Skeletal muscle cell (primary cell): Measurements from ENCODE around the gene GNAL.
"Not testable (repeated sequence)": the region's sequence is repeated elsewhere in the genome, so short reads cannot be mapped to it uniquely, and the experiment has no call there.

Source experiments
- DNase-seq: peaks from one replicate; pipeline ENCODE4 v3.0.0-alpha.2; 2010; ENCODE audit warnings: low read depth
- H3K4me3 ChIP-seq: 2 replicates; pipeline ENCODE4 v1.5.1; 2011; ENCODE audit warnings: low read depth, mild to moderate bottlenecking, control low read depth, low read length, moderate library complexity

GNAL gene

DNA sequence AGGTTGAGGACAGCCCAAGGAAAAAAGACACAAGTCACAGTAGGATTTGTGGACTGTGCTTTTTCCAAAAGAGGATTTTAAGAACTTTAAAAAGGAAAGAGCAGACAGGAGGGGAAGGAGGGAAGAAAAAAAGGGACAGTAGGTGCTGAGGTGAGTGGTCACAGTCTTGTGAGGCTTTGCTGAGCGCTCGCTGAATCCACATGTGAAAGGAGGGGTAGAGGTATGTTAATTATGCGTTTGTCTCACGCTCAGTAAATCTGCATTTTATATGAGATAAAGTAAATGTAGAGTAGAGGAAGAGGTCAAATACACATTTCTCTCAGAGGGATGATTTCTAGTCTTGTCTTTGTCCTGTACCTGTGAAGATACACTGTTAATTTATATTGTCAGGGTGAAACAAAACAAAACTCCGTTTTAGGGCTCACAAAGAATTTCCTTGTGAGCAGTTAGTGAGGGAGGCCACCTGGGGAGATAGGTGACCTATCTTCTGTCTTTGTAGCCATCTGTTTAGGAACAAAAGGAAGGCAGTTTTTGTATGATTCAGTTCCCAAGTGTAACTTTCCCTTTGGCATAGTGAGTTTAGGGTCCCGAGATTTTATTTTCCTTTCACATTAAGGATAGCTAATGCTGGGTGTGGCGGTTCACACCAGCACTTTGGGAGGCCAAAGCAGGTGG, 25.3 kb downstream of the GNAL start:
- no peak for DNase-seq

GRCh38 chr18:11716767-11717315, 27.8 kb downstream of the GNAL start:
- not testable (repeated sequence) for H3K4me3 ChIP-seq, DNase-seq

More for the DNA sequence above, 25.3 kb downstream of the GNAL start:
- H3K4me3 ChIP-seq: no peak overlapping the region

DNA sequence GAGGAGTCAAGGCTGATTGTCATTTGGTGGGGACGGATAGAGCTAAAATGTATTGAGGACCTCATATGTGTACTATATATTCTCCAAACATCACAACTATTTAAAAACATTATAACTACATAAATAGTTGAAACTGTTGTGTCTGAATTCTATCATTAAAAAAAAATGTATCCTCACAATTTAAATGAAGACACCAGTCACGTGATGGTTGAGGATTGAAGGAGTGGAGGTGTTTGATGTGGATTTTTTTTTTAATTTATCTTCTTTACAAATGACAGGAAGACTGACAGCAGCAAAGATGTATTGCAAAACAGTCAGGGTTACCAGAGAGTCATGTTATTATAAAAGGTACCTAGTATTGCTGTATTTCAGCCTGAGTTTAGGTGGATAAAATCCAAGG, 30.0 kb downstream of the GNAL start:
- no peak overlapping the region for H3K4me3 ChIP-seq

GRCh38 chr18:11719621-11720020, 30.6 kb downstream of the GNAL start:
- no peak for DNase-seq
- H3K4me3 ChIP-seq: no peak overlapping the region

More for the DNA sequence above, 30.0 kb downstream of the GNAL start:
- DNase-seq: no peak

DNA sequence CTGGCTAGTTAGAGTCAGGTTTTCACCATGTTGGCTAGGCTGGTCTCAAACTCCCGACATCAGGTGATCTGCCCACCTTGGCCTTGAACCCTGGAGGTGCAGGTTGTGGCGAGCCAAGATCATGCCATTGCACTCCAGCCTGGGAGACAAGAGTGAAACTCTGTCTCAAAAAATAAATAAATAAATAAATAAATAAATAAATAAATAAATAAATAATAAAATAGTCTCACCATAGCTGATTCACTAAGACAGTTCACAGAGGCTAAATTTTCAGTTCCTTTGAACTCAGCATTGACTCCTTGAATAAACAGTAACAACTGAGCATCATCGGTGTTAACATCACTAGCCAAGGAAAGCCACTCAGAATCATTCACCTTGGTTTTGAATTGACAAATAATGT, 32.7 kb downstream of the GNAL start:
- H3K4me3 ChIP-seq: no peak overlapping the region
- no peak for DNase-seq

DNA sequence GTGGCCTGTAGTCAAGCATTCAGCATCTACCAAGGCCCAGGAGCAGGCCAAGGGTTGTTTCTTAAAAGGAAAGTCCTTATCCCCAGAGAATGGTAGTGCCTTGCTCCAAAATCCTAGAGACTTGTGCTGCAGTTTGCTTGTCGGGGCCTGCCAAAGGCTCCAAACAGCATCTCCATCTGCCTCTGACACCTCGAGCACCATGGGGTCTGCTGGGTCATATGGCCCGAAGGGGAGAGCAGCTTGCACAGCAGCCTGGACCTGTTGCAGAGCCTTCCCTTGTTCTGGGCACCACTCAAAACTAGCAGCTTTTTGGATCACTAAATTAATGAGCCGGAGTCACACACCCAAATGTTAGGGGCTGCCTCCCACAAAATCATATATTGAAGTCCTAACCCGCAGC, 35.7 kb downstream of the GNAL start:
- no peak for DNase-seq

DNA sequence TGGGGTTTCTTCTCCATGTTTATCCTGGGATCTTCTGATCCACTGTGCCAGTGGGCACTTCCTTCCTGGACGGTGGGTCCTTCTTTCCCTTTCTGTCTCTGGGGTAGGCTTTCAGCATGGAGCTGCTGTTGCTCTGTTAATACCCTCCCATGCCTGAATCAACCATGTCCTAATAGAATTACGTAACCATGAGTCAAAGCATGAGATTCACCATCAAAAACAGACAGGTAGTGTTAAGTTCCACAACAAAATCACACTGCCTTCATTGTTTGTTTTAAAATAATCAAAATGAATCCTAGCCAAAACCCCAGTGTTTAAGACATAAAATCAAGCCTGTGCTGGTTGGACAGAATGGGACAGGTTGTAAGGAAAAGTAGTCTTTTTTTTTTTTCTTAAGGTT, 37.5 kb downstream of the GNAL start:
- no peak for DNase-seq
- H3K4me3 ChIP-seq: no peak overlapping the region

More for the DNA sequence above, 35.7 kb downstream of the GNAL start:
- H3K4me3 ChIP-seq: no peak overlapping the region

DNA sequence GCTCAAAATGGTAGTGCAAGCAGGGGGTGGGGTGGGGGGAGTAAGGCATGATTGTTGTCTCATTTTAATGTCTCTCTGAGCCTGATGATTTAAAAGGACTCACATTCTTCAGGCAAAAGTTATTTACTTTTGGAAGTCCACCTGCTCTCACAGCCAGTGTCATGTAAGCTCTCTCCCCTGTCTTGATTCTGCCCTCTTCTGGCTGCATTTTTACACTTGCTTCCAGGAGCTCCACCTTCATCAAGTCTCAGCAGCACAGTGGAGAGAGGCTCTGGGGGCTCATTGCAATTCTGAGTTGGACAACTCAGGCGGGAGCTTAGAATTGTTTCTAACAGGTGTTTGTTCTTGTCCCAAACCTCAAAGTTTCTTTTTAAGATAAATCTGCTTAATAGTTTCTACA, 39.2 kb downstream of the GNAL start:
- H3K4me3 ChIP-seq: no peak overlapping the region
- DNase-seq: no peak

GRCh38 chr18:11729556-11729955, 40.5 kb downstream of the GNAL start:
- H3K4me3 ChIP-seq: no peak overlapping the region
- no peak for DNase-seq

DNA sequence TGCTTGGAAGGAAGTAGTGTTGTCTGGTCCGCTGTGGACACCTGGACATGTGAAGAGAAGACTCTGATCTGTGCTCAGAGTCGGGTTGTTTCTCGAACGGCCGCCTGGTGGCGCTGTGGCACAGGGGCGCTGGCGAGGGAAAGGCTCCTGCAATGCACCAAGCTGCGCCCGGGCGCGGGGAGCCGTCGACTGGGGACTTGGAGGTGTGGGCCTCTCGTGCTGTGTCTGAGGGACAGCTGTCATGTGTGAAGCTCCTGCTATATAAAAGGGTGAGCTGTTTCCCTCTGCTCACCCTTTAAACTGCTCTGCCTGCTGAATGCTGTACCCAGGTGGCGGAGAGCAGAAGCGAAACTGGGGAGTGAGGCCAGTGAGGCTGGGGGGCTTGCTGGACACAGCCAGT, 44.0 kb downstream of the GNAL start:
- no peak overlapping the region for H3K4me3 ChIP-seq
- peak; percentile 11 for DNase-seq

DNA sequence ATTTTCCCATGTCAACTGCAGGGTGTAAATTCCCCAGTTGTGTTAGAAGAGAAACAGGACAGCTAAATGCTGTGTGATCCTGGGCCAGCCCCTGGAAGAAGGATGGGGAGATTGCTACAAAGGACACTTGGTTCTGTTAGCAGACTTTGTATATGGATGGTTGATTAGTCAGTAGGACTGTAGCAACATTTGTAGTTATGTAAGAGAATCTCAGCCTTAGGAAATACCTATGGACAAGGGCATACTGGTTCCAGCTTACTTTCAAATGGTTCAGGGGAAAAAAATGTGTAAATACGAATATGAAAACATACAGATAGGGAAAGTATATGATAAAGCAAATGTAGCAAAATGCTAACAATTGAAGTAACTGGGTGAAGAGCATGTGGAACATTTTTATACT, 47.6 kb downstream of the GNAL start:
- H3K4me3 ChIP-seq: no peak overlapping the region
- DNase-seq: no peak

DNA sequence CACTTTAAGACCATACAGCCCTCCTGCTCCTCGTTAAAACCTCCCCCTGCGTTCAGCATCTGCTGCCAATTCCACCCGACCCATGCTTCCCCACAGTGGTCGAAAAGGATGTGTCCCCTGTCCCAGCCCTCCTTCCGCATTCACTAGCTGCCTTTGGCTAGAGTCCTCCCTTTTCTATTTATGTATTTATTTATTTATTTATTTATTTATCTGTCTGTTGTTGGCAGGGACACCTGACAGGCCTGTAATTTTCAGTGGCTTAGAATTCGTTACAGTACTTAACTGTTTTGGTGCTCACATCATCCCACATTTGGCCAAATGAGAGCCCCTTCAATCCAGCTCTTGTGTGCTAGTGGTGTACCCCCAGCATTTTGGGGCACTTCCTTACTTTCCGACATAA, 50.8 kb downstream of the GNAL start:
- DNase-seq: no peak
- H3K4me3 ChIP-seq: no peak overlapping the region

GRCh38 chr18:11740461-11740860, 51.4 kb downstream of the GNAL start:
- H3K4me3 ChIP-seq: no peak overlapping the region
- DNase-seq: no peak

DNA sequence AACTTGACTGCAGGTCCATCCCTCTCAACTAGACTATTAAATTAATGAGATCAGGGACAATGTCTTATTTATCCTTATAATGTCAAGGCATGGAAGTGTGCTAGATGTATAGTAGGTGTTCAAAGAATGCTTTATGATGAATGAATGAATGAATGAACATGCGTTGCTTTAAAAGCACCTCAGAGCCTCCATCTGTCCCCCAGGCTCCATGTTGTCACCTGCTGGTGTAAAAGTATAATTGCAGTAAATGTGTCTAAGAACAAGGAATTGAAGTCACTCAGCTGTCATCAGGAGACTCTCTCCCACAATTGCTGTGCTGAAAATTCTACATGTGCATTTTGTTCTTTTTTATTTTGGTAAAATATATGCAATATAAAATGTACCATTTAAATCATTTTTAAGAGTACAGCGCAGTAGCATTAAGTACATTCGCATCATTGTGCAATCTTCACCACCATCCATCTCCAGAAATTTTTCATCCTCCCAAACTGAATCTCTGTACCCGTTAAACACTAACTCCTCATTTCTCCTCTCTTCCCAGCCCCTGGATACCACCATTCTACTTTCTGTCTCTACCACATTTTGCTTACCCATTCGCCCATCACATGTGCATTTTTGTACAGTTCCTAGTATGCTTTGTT, 52.6 kb downstream of the GNAL start:
- H3K4me3 ChIP-seq: no peak overlapping the region
- DNase-seq: no peak

DNA sequence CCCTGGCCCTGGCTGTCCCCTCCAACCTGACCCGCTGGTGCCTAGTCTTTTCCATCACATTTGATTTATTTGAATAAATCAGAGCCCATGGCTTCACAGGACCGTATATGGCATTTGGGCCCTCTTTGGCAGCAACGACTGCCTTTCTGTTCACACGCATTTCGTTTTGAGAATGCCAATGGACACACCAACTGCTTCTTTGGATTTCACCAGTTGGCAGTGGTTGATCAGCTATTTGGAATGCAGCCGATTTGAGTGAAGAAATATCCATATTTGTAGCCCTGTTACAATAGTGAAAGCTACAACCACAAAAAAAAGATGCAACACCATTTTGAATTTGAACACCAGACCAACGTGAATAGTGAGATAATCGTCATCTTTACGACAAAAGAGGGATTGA, 56.5 kb downstream of the GNAL start:
- no peak for DNase-seq
- no peak overlapping the region for H3K4me3 ChIP-seq

DNA sequence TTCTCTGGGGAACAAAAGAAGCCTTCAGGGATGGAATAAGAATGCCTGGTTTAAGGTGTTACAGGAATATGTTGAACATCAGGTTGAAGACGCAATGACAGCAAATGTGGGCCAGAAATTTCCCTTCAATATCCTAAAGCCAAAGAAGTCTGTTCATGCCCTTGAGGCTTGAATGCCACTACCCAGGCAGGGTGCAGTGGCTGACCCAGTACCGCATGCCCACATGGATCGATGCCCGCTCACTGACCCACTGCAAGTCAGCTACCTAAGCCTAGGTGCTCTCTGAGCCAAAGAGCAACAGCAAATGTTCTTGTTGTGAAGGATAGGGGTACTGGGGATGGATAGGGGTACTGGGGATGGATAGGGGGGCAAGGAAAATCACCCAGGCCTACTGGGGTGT, 58.2 kb downstream of the GNAL start:
- DNase-seq: no peak
- H3K4me3 ChIP-seq: no peak overlapping the region

DNA sequence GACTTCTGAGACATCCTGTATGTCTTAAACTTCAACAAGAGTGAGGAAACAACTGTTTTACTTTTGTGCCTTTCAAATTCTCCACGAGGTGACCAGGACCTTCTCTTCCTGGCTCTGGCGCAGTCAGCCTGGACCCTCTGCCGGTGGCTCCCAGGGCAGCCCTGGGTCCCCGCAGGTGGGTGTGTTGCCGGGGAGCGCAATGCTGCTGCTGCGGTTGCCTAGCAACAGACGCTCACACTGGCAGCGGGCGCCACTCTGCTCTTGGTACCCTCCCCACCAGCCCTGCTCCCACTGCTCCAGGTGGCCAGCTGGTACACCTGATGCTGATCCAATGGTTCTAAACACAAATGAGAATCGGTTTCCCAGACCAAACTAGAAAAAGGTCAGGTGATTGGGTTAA, 58.7 kb downstream of the GNAL start:
- DNase-seq: no peak
- no peak overlapping the region for H3K4me3 ChIP-seq

- H3K4me3 ChIP-seq: no peak overlapping the region
- no peak for DNase-seq
Observed at GRCh38 chr18:11749305-11749704, 60.2 kb downstream of the GNAL start.

DNA sequence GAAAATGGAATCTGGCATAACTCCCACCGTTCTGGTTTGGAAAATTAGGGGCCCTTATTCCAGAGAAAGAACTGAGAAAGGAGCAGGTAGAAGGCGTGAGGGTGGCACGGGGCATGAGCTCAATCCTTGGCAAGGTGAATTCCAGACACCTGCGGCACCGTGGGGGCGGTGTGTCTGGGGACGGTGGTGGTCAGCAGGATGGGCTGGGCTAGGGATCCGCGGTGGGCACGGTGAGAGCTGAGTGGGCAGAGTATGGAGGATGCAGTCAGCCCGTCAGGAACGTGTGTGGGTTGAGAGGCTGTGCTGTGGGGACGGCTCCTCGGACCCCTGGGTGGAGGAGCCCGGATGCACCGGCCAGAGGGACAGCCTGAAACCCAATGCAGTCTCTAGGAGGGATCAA, 61.1 kb downstream of the GNAL start:
- no peak overlapping the region for H3K4me3 ChIP-seq

GRCh38 chr18:11750581-11751310, 61.7 kb downstream of the GNAL start:
- DNase-seq: no peak
- H3K4me3 ChIP-seq: no peak overlapping the region

More for the DNA sequence above, 61.1 kb downstream of the GNAL start:
- DNase-seq: no peak
